GM06990 (cell line): ENCODE results near the gene CSH1.

ENCODE experiments used
- DNase-seq: peaks from one replicate; pipeline ENCODE4 v3.0.0-alpha.2; 2011; ENCODE audit not compliant: insufficient read length; ENCODE audit errors: extremely low read depth
- H3K27me3 ChIP-seq: replicated peaks from 2 replicates; pipeline ENCODE4 v1.6.0; 2011; ENCODE audit warnings: low read length; ENCODE audit not compliant: control insufficient read depth, insufficient read depth
- H3K36me3 ChIP-seq: 2 replicates; pipeline ENCODE4 v1.5.1; 2011; ENCODE audit warnings: low read length; ENCODE audit not compliant: control insufficient read depth, insufficient read depth
- H3K4me3 ChIP-seq: replicated peaks from 2 replicates; pipeline ENCODE4 v1.5.1; 2011; ENCODE audit warnings: low read depth, mild to moderate bottlenecking, control low read depth, low read length
- CTCF ChIP-seq: IDR thresholded peaks from 2 replicates; pipeline ENCODE4 v1.5.1; 2011; ENCODE audit warnings: low read length, control low read depth, mild to moderate bottlenecking, inconsistent platforms; ENCODE audit not compliant: insufficient read depth, poor library complexity, severe bottlenecking

The CSH1 gene

GRCh38 chr17:63847525-63848249 lies 48.7 kb downstream of the CSH1 start:
- Histone ChIP-seq H3K36me3 (no peaks in the 10 kb centered on the region), H3K4me3 (no peak overlapping the region), H3K27me3 (no peaks in the 10 kb centered on the region)
- TF ChIP-seq CTCF: no peak
- DNase-seq: no peak

- no peak for DNase-seq
- H3K36me3 ChIP-seq: no peaks in the 10 kb centered on the region
- H3K27me3 ChIP-seq: no peaks in the 10 kb centered on the region
- H3K4me3 ChIP-seq: no peak overlapping the region
- TF ChIP-seq CTCF: no peak
Observed at GRCh38 chr17:63845509-63845908, 50.9 kb downstream of the CSH1 start.
